GM21619 (cell line): ENCODE measurements around the gene BCAN.
"Not testable (repeated sequence)": the region's sequence is repeated elsewhere in the genome, so short reads cannot be mapped to it uniquely, and the experiment has no call there.

Source experiments
- ATAC-seq: cut with Tn5 transposase; IDR thresholded peaks from one replicate; pipeline ENCODE4 v1.9.1; 2021; ENCODE audit not compliant: unreplicated experiment

BCAN gene

GRCh38 chr1:156615946-156616345 lies 26.0 kb upstream of the BCAN start:
- ATAC-seq: no peak

- no peak for ATAC-seq
Observed at GRCh38 chr1:156616463-156616862, 25.5 kb upstream of the BCAN start.

DNA sequence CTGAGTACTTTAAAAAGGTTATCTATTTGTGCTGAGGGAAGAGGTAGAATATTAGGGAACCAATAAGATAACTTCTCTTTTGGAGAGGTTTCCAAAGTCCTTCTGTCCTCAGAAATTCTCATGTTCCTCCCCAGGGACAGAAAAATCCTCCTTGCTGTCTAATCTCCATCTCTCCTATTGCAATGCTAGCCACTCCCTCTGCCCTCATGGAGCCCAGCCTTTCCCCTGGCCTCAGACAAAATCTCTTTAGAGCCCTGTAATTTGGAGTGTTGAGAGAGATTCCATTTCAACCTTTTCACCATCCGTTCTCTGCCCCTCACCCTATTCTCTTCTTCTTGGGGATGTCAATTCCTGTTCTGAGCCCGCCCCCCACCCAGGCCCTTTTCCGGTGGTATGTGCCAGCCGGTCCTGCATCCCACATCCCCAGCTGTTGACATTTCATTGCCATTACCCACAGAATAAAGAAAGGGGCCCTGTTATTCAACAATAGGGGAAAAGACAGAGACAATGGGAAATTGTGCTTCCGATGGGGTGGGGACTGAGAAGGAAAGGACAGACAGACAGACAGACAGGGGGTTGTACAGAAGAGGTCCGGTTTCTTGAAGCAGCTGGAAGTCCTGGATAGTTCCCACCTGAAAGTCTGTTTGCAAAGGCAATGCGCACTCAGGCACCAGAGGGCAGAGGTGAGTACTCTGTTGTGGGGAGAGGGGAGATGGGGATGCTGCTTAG lies 22.9 kb upstream of the BCAN start, which contains the start of gene HAPLN2:
Gene HAPLN2 (plus strand): TSS at position 563 of the 729 bp plus-strand sequence. CDS start 4,076 bp downstream, outside the sequence.
- no peak for ATAC-seq

GRCh38 chr1:156619582-156619955 lies 22.3 kb upstream of the BCAN start:
- no peak for ATAC-seq

GRCh38 chr1:156622581-156623297 lies 19.2 kb upstream of the BCAN start:
- ATAC-seq: no peak

- ATAC-seq: no peak
Observed at GRCh38 chr1:156623946-156624813, 17.7 kb upstream of the BCAN start.

GRCh38 chr1:156624814-156625435 lies 17.0 kb upstream of the BCAN start:
- no peak for ATAC-seq

- ATAC-seq: no peak
Observed at GRCh38 chr1:156625436-156626078, 16.4 kb upstream of the BCAN start.

GRCh38 chr1:156626079-156626438 lies 15.9 kb upstream of the BCAN start:
- ATAC-seq: no peak

DNA sequence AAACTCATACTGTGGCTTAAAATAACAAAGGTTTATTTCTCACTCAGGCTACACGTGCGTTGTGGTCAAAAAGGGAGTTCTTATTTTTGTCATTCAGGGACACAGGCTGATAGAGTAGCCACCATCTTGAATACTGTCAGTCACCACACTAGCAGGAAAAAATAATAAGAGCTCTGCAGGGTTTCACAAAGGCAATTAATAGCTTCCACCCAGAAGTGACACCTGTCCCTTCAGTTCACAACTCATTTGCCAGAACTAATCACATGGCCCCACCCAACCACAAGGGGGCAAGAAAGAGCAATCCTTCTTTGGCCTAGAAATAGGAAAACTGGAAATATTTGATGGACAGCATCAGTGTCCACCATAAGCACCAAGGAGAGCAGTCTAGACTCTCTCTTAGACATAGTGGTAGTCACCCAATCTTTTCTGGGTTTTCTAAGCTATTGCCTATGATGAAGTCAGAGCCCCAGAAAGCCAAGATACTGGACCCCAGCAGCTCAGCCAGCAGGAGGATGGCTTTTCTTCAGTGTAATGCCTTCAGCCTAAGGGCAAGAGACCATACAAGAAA lies 14.5 kb upstream of the BCAN start:
- no peak for ATAC-seq

GRCh38 chr1:156629823-156630449 lies 12.0 kb upstream of the BCAN start:
- ATAC-seq: no peak

GRCh38 chr1:156631152-156631551 lies 10.8 kb upstream of the BCAN start:
- ATAC-seq: not testable (repeated sequence)

DNA sequence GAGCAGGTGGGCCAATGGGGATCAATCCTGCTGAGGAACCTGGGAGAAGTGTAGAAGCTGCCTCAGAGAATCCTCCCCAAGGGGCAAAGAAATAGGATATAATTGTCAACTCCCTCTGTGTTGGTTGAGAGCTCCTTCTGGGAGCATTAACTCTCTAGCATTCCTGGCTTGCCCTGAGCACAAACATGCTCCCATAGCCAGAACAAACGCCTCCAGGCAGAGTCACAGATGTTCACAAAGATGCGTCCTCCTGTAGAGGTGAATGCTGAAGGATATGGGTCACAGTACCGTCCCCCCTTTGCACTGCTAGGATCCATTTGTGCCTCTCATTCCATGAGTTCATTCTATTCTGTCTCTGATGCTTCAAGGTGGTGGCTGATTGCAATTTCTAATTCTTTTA lies 9.6 kb upstream of the BCAN start:
- ATAC-seq: no peak

DNA sequence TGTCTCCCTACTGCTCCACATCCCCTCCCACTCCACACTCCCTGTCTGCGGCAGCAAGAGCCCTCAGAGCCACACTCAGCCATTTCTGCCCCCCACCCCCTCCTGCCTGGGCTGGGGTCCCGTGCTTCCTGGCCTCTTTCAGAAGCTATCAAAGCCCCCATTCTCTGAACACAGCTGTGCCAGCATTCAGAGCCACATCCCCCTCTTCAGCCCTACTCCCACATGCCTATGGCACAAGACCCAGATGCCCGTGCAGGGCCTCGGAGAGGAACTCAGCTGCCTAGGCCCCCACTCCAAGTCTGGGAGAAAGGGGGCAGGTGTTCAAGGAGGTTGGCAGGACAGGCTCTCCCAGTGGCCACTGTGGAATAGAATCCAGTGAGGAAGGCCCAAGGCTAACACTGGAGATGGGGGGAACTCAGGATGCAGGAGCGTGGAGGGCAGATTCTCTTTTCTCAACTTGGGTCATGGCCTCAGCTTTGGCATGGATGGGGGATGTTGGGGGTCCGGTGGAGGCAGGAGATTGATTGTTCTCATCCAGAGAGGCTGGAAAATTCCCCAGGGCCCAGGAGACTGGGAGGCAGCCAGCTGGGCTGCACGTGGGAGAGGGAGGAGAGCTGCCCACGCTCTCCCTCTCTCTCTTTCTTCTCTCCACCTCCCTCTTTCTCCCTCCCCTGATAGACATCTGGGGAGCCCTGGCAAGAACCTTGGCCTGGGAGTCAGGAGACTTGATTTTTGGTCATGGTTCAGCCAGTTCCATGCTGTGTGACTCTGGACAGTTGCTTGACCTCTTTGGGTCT lies 3.5 kb upstream of the BCAN start:
- no peak for ATAC-seq

DNA sequence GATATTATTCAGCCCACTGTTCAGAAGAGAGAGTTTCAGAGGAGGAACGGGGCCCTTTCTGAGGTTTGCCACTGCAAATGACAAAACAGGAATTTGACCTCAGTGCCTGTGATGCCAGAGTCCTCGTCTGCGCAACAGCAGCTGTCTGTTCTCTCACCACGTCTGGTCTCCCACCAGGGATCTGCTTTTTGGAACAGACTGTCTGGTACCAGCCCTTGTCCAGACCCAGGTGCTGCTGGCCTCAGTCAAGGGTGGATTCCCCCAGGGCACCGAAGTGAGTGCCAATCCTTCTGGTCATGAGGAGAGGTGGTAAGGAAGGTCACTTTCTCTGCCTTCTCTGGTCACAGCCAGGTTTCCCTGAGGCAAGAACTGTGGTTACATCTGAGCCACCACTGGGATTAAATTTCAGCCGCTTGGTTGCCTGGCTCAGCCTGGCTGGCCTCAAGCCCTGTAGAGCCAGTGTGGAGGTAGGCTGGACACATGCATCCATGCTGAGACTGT lies 2.3 kb upstream of the BCAN start:
- no peak for ATAC-seq

DNA sequence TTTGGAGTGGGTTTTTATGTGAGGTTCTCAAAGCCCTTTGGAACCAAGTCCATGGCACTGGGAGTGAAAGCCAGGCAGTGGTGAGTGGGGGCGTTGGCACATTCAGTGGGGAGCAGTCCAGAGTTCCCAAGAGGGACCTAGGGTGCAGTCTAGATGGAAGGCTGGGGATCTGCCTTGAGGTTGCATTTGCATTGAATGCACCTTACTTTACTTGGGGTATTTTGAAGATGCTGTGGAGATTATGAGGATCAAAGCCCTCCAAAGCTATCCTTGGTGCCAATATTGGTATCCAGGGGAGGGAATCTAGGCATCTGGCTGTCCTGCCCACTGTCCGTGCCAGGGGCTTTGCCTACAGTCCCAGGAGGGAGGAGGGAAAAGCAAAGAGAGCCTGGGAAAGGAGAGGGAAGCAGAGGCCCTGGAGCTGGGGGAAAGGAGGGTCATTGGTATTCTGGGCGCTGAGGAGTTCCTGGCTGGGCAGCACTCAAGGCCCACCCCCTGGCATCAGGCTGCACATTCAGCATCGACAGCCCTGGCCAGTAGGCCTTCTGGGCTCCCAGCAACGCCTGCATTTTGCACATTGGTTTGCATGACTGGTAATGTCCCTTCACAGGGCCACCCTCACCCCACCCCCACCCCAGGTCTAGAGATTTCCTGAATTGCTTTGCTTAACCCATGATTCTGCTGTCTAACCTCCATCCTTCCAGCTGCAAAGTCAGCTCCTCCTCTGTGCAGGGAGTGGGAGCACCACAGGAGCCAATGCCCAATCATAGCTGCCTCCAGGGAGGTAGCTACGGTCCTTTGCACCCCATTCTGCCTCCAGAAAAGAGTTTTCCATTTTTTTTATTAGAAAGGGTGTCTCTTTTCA lies 843 bp upstream of the BCAN start:
- no peak for ATAC-seq

GRCh38 chr1:156642265-156643048 lies 540 bp downstream of the BCAN start:
- no peak for ATAC-seq
